ENCODE measurements around the gene TCTN1. TPM values are rescaled to one million over a fixed set of nuclear protein-coding genes. Genes with fewer than 3 reads are reported as not detected.
"Not testable (repeated sequence)": the region's sequence is repeated elsewhere in the genome, so short reads cannot be mapped to it uniquely, and the experiment has no call there.

Gene TCTN1
- total and polyA plus RNA-seq, 8 donors = 34.1 to 84.3 (median 73.6) TPM

- TF ChIP-seq CTCF (IDR thresholded peaks at IDR 0.05) = no peak
- Histone ChIP-seq H3K4me3 (no peak overlapping the region), H3K27ac (peak overlapping the region; percentile 88 to 91), H3K9me3 (no peaks in the 10 kb centered on the region), H3K27me3 (no peaks in the 10 kb centered on the region), H3K36me3 (no peaks in the 10 kb centered on the region), H3K4me1 (peaks cover 15 to 40% of the 10 kb centered on the region in 2 donors)
- intact Hi-C loops (cut with DNase I) = no loop called here
- ATAC-seq (no peak), DNase-seq (no peak)
These were observed 23.9 kb upstream of the TCTN1 start for GRCh38 chr12:110590059-110590458.

GRCh38 chr12:110590806-110591326 lies 23.1 kb upstream of the TCTN1 start:
- Histone ChIP-seq H3K9me3 (no peaks in the 10 kb centered on the region), H3K4me3 (no peak overlapping the region), H3K27me3 (no peaks in the 10 kb centered on the region), H3K4me1 (peaks cover 12 to 32% of the 10 kb centered on the region in 2 donors), H3K36me3 (no peaks in the 10 kb centered on the region), H3K27ac (peak overlapping the region; percentile 88 to 91)
- TF ChIP-seq CTCF (IDR thresholded peaks at IDR 0.05) = no peak
- ATAC-seq (peak; percentile 77), DNase-seq (peak in 1 of 4 donors; percentile 45)
- intact Hi-C loops (cut with DNase I) = no loop called here

DNA sequence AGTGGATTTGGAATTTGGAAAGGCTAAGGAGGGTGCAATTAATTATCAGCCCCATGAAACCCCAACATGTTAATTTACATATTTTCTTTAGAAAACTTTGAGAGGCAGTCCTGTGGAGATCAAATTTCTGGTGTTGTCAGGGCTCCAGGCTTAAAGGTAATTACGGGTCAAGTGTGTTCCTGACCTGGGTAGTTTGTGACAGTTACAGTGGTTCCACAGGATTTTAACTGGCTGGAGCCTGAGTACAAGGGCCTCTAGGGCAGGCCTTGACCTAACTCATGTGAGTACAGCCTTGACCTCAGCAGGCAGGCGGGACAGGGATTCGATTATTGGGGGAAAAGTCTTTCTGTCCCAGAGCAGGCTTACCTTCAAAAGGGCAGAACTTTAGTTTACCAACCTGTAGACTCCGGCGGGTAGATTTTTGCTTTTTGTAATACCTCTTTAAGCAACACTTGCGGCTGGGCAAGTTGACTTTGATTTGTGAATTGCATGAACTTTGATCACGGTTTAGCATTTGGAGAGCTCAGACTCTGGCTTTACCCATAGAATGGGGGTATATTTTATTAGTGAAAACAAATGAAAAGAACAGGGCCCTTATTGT lies 22.4 kb upstream of the TCTN1 start:
- ATAC-seq = peak; percentile 92
- no peaks in the 10 kb centered on the region for H3K27me3 ChIP-seq
- H3K4me3 ChIP-seq = no peak overlapping the region
- TF ChIP-seq CTCF (IDR thresholded peaks at IDR 0.05) = no peak
- H3K9me3 ChIP-seq = no peaks in the 10 kb centered on the region
- H3K36me3 ChIP-seq = no peaks in the 10 kb centered on the region
- DNase-seq = peak in 2 of 4 donors; percentile 32 to 48
- H3K4me1 ChIP-seq = peaks cover 10 to 26% of the 10 kb centered on the region in 2 donors
- intact Hi-C loops (cut with DNase I) = no loop called here
- H3K27ac ChIP-seq = peak overlapping the region; percentile 88 to 91

DNA sequence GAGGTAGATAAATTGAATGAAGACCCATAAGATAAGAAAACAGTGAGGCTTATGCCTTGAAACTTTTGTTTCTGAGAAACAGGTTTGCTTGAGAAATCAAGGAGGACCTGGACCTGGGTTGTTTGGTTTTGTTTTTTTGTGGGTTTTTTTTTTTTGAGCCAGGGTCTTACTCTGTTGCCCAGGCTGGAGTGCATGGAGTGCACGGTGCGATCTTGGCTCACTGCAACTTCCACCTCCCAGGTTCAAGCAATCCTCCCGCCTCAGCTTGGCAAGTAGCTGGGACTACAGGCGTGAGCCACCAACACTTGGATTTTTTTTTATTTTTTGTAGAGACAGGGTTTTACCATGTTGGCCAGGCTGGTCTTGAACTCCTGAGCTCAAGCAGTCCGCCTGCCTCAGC lies 21.9 kb upstream of the TCTN1 start:
- no peak overlapping the region for H3K4me3 ChIP-seq
- DNase-seq (no peak), ATAC-seq (no peak)
- peak overlapping the region; percentile 88 to 91 for H3K27ac ChIP-seq
- TF ChIP-seq CTCF (IDR thresholded peaks at IDR 0.05) = no peak
- no peaks in the 10 kb centered on the region for H3K9me3 ChIP-seq
- H3K36me3 ChIP-seq = no peaks in the 10 kb centered on the region
- intact Hi-C loops (cut with DNase I) = no loop called here
- no peaks in the 10 kb centered on the region for H3K27me3 ChIP-seq
- H3K4me1 ChIP-seq = peaks cover 10 to 26% of the 10 kb centered on the region in 2 donors

GRCh38 chr12:110592919-110593318 lies 21.0 kb upstream of the TCTN1 start:
- H3K36me3 ChIP-seq; DNase-seq; intact Hi-C loops (cut with DNase I); H3K4me3 ChIP-seq; H3K27me3 ChIP-seq; H3K9me3 ChIP-seq; ATAC-seq: not testable (repeated sequence)
- H3K4me1 ChIP-seq = peaks cover 10 to 26% of the 10 kb centered on the region in 2 donors
- peak overlapping the region in 1 of 2 donors; percentile 88 for H3K27ac ChIP-seq

- H3K36me3 ChIP-seq = no peaks in the 10 kb centered on the region
- DNase-seq (no peak), ATAC-seq (no peak)
- intact Hi-C loops (cut with DNase I) = no loop called here
- no peak for TF ChIP-seq CTCF (IDR thresholded peaks at IDR 0.05)
- H3K27ac ChIP-seq = no peak overlapping the region
- peaks cover 0 to 24% of the 10 kb centered on the region in 2 donors for H3K4me1 ChIP-seq
- no peaks in the 10 kb centered on the region for H3K27me3 ChIP-seq
- no peak overlapping the region for H3K4me3 ChIP-seq
- H3K9me3 ChIP-seq = no peaks in the 10 kb centered on the region
These were observed 16.0 kb upstream of the TCTN1 start for GRCh38 chr12:110597885-110598284.
